ENCODE measurements around the gene TPMT.

- TF ChIP-seq CTCF (IDR thresholded peaks at IDR 0.05; ENCODE audit: insufficient read depth, low read depth, low read length) (no peak), EZH2 (IDR thresholded peaks at IDR 0.05; ENCODE audit: insufficient read depth, low read length) (no peak)
These were observed 7.3 kb downstream of the TPMT start for GRCh38 chr6:18147616-18148015.
